ENCODE results near the gene KIF19. TPM values are rescaled to one million over a fixed set of nuclear protein-coding genes. Genes with fewer than 3 reads are reported as not detected.

The KIF19 gene
- polyA plus RNA-seq, 2 of the 4 experiments (the other 2 are of a cell fraction): not detected

GRCh38 chr17:74367206-74367605 is 41.2 kb downstream of the KIF19 start, which contains the start of gene GPR142:
TSS of gene GPR142 (plus strand) at chr17:74367506. CDS start at chr17:74369541, 2,035 bp downstream.
- ChIA-PET POLR2A (no interaction called here), CTCF (interaction anchor here (0.8 to 25.8 kb wide), 50 partner anchors 9 to 370 kb away, joined by 3 to 674 read pairs (median 7); partner anchors contain the start of genes BTBD17, CD300A, CD300H and CD300LB)
- H3K4me3 ChIP-seq: no peak within 1 kb of the TSS
- DNase-seq (ENCODE audit: low read depth in 1 of 2, low spot score in 1 of 2): no peak
- peaks cover 5% of the 10 kb centered on the region; the same call in 1 of the 3 replicates for H3K4me1 ChIP-seq
- no peak for FAIRE-seq
- no peak for ATAC-seq
- TF ChIP-seq E2F6 (IDR thresholded peaks at IDR 0.05; ENCODE audit: borderline replicate concordance, low read depth) (no peak), EHF (CRISPR knock-in tag; IDR thresholded peaks at IDR 0.05) (no peak), ZNF302 (CRISPR knock-in tag; IDR thresholded peaks at IDR 0.05) (no peak), POLR2AphosphoS2 (conservative IDR thresholded peaks at IDR 0.05; ENCODE audit: low read length) (no peak), NPAS2 (CRISPR knock-in tag; IDR thresholded peaks at IDR 0.05; ENCODE audit: borderline replicate concordance) (no peak), PBX3 (IDR thresholded peaks at IDR 0.05) (no peak), BCL3 (IDR thresholded peaks at IDR 0.05) (no peak), CBX2 (IDR thresholded peaks at IDR 0.05; ENCODE audit: borderline replicate concordance, low read depth) (no peak), POLR2A (IDR thresholded peaks at IDR 0.05; ENCODE audit: low read length) (no peak), CEBPB (IDR thresholded peaks at IDR 0.05) (no peak), HDAC2 (IDR thresholded peaks at IDR 0.05) (no peak), GATA3 (IDR thresholded peaks at IDR 0.05; ENCODE audit: borderline replicate concordance) (no peak), NFE2L2 (conservative IDR thresholded peaks at IDR 0.05; ENCODE audit: low read length) (no peak)
- H3K27ac ChIP-seq: no peak within 1 kb of the TSS
- peak within 1 kb of the TSS; percentile 56 for H3K4me2 ChIP-seq
- 33% methylated on average over 5 of the region's 5 CpGs for WGBS (ENCODE audit: missing lambda C conversion rate)
- H3K9me3 ChIP-seq: no peaks in the 10 kb centered on the region

GRCh38 chr17:74368341-74369081 is 42.5 kb downstream of the KIF19 start:
- ChIA-PET CTCF (interaction anchor here (0.6 to 25.8 kb wide), 79 partner anchors 8 to 803 kb away, joined by 3 to 674 read pairs (median 5); partner anchors contain the start of genes BTBD17, CD300A, CD300H and CD300LB), POLR2A (no interaction called here)
- no peaks in the 10 kb centered on the region for H3K9me3 ChIP-seq
- no peak for FAIRE-seq
- peak overlapping the region; percentile 56 for H3K4me2 ChIP-seq
- TF ChIP-seq PBX3 (IDR thresholded peaks at IDR 0.05) (no peak), RAD21 (conservative IDR thresholded peaks at IDR 0.05 in 1 of 2, IDR thresholded peaks at IDR 0.05 in 1 of 2) (peak; percentile 85 to 87), ZC3H11A (IDR thresholded peaks at IDR 0.05) (no peak), SMC3 (IDR thresholded peaks at IDR 0.05) (peak; percentile 96), CTCF (IDR thresholded peaks at IDR 0.05) (peak; percentile 94), KDM1A (IDR thresholded peaks at IDR 0.05; ENCODE audit: low read depth) (no peak), HEYL (CRISPR knock-in tag; IDR thresholded peaks at IDR 0.05) (no peak)
- no peak overlapping the region for H3K27ac ChIP-seq
- ATAC-seq: peak; percentile 62 to 89
- H3K4me1 ChIP-seq: peaks cover 7% of the 10 kb centered on the region; the same call in 2 of the 3 replicates
- 26% methylated on average over 12 of the region's 14 CpGs for WGBS (ENCODE audit: missing lambda C conversion rate)
- H3K4me3 ChIP-seq: no peak overlapping the region
- DNase-seq (ENCODE audit: low read depth in 1 of 2, low spot score in 1 of 2): peak; percentile 66 to 88

Measured in A549 (cell line).